Transverse colon (tissue), 4 donors: ENCODE data around the gene DPEP3. TPM values are rescaled to one million over a fixed set of nuclear protein-coding genes. Genes with fewer than 3 reads are reported as not detected.

Source experiments
- DNase-seq: peaks from one replicate; pipeline ENCODE4 v3.0.0-alpha.2; 2019
- H3K27ac ChIP-seq, 4 donors: fragments of 200-600 bp; sonication (generic); 2 replicates each; pipeline ENCODE4 v1.5.1; 2016 to 2018; ENCODE audit warnings: inconsistent platforms in 4 of 4
- H3K27me3 ChIP-seq: fragments of 200-600 bp; sonication (generic); 2 replicates; pipeline ENCODE4 v1.5.1; 2017; ENCODE audit warnings: inconsistent platforms
- H3K36me3 ChIP-seq, 4 donors: fragments of 200-600 bp; sonication (generic); 2 replicates each; pipeline ENCODE4 v1.5.1; 2017 to 2019; ENCODE audit warnings: inconsistent platforms in 4 of 4
- H3K4me1 ChIP-seq, 4 donors: fragments of 200-600 bp; sonication (generic); 2 replicates each; pipeline ENCODE4 v1.5.1; 2017 to 2020; ENCODE audit warnings: inconsistent platforms in 4 of 4
- H3K4me3 ChIP-seq, 4 donors: fragments of 200-600 bp; sonication (generic); 1 replicate in 1 of 4; 2 replicates in 3 of 4; pipeline versions ENCODE4 v1.5.1 to v1.6.1; 2017 to 2019; ENCODE audit warnings: inconsistent platforms in 4 of 4
- H3K9me3 ChIP-seq, 2 donors: fragments of 200-600 bp; sonication (generic); 2 replicates each; pipeline ENCODE4 v1.5.1; 2017 to 2019; ENCODE audit warnings: inconsistent platforms in 2 of 2
- CTCF ChIP-seq, 5 experiments: fragments of 200-600 bp in 3 of 5; fragments of 450-650 bp in 2 of 5; sonication (generic) in 3 of 5; IDR thresholded peaks; 1 replicate in 2 of 5; 2 replicates in 3 of 5; pipeline ENCODE4 v1.5.1; 2016 to 2017; ENCODE audit warnings: antibody characterized with exemption in 5 of 5, inconsistent platforms in 3 of 5, mild to moderate bottlenecking in 2 of 5, moderate library complexity in 1 of 5
- EP300 ChIP-seq: sonication (generic); formaldehyde crosslinking; IDR thresholded peaks from one replicate; pipeline ENCODE4 v1.6.1; 2017; ENCODE audit warnings: antibody characterized with exemption, low read depth
- POLR2A ChIP-seq: fragments of 450-650 bp; IDR thresholded peaks from one replicate; pipeline ENCODE4 v1.6.1; 2016; ENCODE audit warnings: antibody characterized with exemption, mild to moderate bottlenecking, moderate library complexity
- POLR2AphosphoS5 ChIP-seq, 3 donors: sonication (generic); formaldehyde crosslinking; IDR thresholded peaks; one replicate each; pipeline ENCODE4 v1.6.1; 2016; ENCODE audit warnings: antibody characterized with exemption in 3 of 3
- WGBS, 2 donors: methylation state at CpG; one replicate each; pipeline ENCODE4 v1.1.5; 2018; ENCODE audit warnings: low coverage in 1 of 2; 5-methylcytosine and 5-hydroxymethylcytosine counted together
- in situ Hi-C, 4 donors: fragments of 200-750 bp; cut with MboI; loops; one replicate each; pipeline versions ENCODE4 v1.15.0 to v1.15.1; 2017; ENCODE audit warnings: low sequenced_read_pairs in 3 of 4, low pct_ligation_motif_present in 1 of 4, low pct_unique_long_range_greater_than_20kb in 1 of 4
- intact Hi-C: fragments of 100-400 bp; cut with DNase I; formaldehyde crosslinking; loops from one replicate; pipeline ENCODE4 v1.15.1; 2023; ENCODE audit warnings: low total_unique reads
- total RNA-seq, 4 donors: library from RNA; depleted of rRNA; stranded (reverse); fragments of >200 nt; gene quantifications; one replicate each; pipeline ENCODE4 v1.1.0, GENCODE V29; 2016

DPEP3 gene
- total RNA-seq, 4 donors from 2014 or later: not detected

GRCh38 chr16:67967958-67968399 lies 12.3 kb downstream of the DPEP3 start:
- H3K4me1 ChIP-seq: peaks cover 15 to 40% (median 22%) of the 10 kb centered on the region in 4 donors
- H3K27me3 ChIP-seq: peaks cover 22% of the 10 kb centered on the region
- peak overlapping the region; percentile 90 to 95 (median 94) for H3K27ac ChIP-seq
- H3K4me3 ChIP-seq: peak overlapping the region; percentile 52 to 82 (median 76)
- DNase-seq: peak; percentile 44
- no peak for TF ChIP-seq POLR2AphosphoS5 (IDR thresholded peaks at IDR 0.05)
- no peak for TF ChIP-seq EP300
- TF ChIP-seq CTCF (IDR thresholded peaks at IDR 0.05): no peak
- TF ChIP-seq POLR2A: no peak
- H3K36me3 ChIP-seq: no peaks in the 10 kb centered on the region
- intact Hi-C loops (no loop called here), in situ Hi-C loops (no loop called here)
- no peaks in the 10 kb centered on the region for H3K9me3 ChIP-seq
- 4% methylated on average over 45 of the region's 45 CpGs; no CpG with 5 or more reads in 1 of the 2 donors for WGBS, 2 donors

- Histone ChIP-seq H3K27me3 (peaks cover 22% of the 10 kb centered on the region), H3K9me3 (no peaks in the 10 kb centered on the region), H3K27ac (peak overlapping the region; percentile 90 to 95 (median 94)), H3K4me1 (peaks cover 15 to 40% (median 22%) of the 10 kb centered on the region in 4 donors), H3K36me3 (no peaks in the 10 kb centered on the region), H3K4me3 (peak overlapping the region; percentile 52 to 82 (median 76))
- in situ Hi-C loops (no loop called here), intact Hi-C loops (no loop called here)
- TF ChIP-seq EP300 (no peak), POLR2A (no peak)
- DNase-seq: no peak
- WGBS, 2 donors: 25% methylated on average over 18 of the region's 18 CpGs; no CpG with 5 or more reads in 1 of the 2 donors
Measured at GRCh38 chr16:67967183-67967957, 12.9 kb downstream of the DPEP3 start.

DNA sequence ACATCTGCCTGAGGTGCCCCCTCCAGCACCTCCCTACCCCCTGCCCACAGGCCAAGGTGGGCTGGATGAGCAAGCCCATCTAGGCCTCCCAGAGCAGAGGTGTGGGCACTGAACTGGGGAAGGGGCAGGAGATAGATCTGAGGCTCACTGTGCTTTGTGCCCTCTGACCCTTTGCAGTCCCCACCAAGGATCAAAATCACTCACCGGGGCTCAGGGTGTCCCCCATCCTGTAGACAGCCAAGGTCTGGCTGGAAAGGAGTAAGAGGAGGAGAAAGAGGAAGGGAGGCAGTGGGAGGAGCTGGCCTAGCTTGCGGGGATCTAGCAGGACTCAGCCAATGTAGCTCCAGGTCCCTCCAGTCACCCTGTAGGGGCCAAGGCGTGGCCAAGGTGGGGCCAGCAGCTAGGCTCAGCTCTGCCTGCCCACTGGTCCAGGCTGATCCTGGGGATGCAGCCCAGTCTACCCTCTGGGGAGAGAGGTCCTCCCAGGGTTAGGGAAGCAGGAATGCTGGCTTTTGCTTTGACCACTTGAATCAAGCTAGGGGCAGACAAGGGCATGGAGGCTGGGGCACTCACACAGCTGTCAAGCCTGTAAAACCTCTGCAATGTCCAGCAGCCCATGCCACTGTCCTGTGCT lies 13.6 kb downstream of the DPEP3 start:
- no peaks in the 10 kb centered on the region for H3K9me3 ChIP-seq
- H3K4me1 ChIP-seq: peaks cover 15 to 45% (median 27%) of the 10 kb centered on the region in 4 donors
- intact Hi-C loops: no loop called here
- peak overlapping the region in 2 of 4 donors; percentile 71 to 81 for H3K4me3 ChIP-seq
- no peak for DNase-seq
- peak overlapping the region; percentile 49 to 95 (median 92) for H3K27ac ChIP-seq
- peaks cover 22% of the 10 kb centered on the region for H3K27me3 ChIP-seq
- WGBS, 2 donors: 47% methylated on average over 3 of the region's 3 CpGs; no CpG with 5 or more reads in 1 of the 2 donors
- in situ Hi-C loops: no loop called here
- TF ChIP-seq CTCF (IDR thresholded peaks at IDR 0.05) (no peak), POLR2AphosphoS5 (IDR thresholded peaks at IDR 0.05) (no peak), EP300 (no peak), POLR2A (no peak)
- no peaks in the 10 kb centered on the region for H3K36me3 ChIP-seq

DNA sequence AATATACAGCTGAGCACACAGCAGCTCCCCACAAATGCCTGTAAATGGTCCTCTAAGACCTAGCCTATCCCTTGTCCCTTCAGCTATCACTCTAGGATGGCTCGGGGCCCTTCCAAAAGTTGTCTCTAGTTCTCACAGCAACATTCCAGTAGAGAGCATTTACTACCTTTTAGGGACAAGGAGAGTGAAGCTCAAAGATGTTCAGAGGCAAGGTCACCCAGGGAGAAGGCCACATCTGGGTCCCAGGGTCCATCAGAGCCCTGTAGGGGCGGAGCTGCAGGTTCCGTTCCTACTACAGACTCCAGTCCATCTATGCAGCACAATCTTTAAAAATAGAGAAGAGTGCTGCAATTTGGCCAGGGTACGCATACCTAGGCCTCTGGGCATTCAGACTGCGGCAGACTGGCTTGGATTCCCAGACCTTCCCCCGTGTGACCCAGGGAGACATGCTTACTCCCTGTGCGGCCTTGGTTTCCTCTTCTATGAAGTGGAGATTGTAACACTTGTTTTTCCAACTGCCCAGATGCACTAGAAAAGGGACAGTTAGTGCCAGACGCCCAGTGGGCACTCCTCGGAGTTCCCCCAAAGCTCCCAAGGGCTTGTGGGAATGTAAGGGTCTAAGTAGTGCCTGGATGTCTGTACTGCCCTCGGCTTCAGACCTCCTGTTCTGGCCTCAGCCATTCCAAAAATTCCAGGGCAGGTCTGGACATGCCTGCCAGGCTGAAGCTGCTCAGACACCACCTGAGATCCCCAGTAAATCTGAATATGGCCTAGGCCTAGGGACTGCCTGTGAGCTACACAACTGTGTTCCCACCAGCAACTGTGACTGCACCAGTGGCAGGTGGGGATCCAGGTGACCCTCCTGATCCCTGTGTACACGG lies 14.4 kb downstream of the DPEP3 start:
- intact Hi-C loops: no loop called here
- H3K27ac ChIP-seq: peak overlapping the region; percentile 49 to 95 (median 92)

More for the DNA sequence above, 14.4 kb downstream of the DPEP3 start:
- peaks cover 22% of the 10 kb centered on the region for H3K27me3 ChIP-seq
- 78% methylated on average over 11 of the region's 11 CpGs; no CpG with 5 or more reads in 1 of the 2 donors for WGBS, 2 donors
- peaks cover 15 to 51% (median 30%) of the 10 kb centered on the region in 4 donors for H3K4me1 ChIP-seq
- DNase-seq: no peak
- no peaks in the 10 kb centered on the region for H3K9me3 ChIP-seq
- H3K4me3 ChIP-seq: peak overlapping the region in 1 of 4 donors; percentile 71
- H3K36me3 ChIP-seq: no peaks in the 10 kb centered on the region
- in situ Hi-C loops: no loop called here
- no peak for TF ChIP-seq EP300
- TF ChIP-seq POLR2A: no peak
- no peak for TF ChIP-seq POLR2AphosphoS5 (IDR thresholded peaks at IDR 0.05)
- no peak for TF ChIP-seq CTCF (IDR thresholded peaks at IDR 0.05)
